Measurements from ENCODE around the gene CD34. TPM values are rescaled to one million over a fixed set of nuclear protein-coding genes. Genes with fewer than 3 reads are reported as not detected.
A peak's percentile ranks its signal among the peaks of the same experiment; 100 is the strongest.

CD34 gene
- total and polyA plus RNA-seq, 2 donors, result 42.5 to 83.2 TPM

DNA sequence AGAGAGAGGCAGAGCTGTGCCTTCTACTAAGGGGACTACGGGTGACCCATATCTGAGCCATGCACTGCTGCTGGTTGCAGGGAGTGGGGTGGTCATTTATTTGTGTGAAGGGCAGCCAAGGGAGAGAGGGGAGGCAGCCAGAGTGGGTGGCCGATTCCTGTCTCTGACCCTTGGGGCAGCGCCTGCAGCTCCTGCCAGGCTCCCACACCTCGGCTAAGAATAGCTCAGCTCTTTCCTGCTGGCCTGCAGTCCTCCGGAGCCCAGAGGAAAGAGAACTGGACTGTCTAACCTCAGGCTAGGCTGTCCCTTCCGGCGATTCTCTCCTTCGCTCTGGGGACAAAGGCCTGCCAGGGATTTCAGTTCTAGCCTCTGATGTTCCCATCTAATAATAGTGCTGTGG is 11.6 kb upstream of the CD34 start:
- no peak overlapping the region for H3K4me3 ChIP-seq (ENCODE audit: low read depth, low read length)
- no peak for DNase-seq (ENCODE audit: extremely low spot score)
- H3K36me3 ChIP-seq (ENCODE audit: insufficient read depth), result no peaks in the 10 kb centered on the region
- H3K4me1 ChIP-seq (ENCODE audit: insufficient read depth), result no peaks in the 10 kb centered on the region
- H3K27ac ChIP-seq (ENCODE audit: low read depth), result no peak overlapping the region
- WGBS, result 30% methylated on average over 8 of the region's 8 CpGs

GRCh38 chr1:207921321-207921720 is 10.4 kb upstream of the CD34 start:
- no peak for DNase-seq (ENCODE audit: extremely low spot score)
- 70% methylated on average over 3 of the region's 3 CpGs for WGBS
- Histone ChIP-seq H3K4me1 (ENCODE audit: insufficient read depth) (no peaks in the 10 kb centered on the region), H3K36me3 (ENCODE audit: insufficient read depth) (no peaks in the 10 kb centered on the region), H3K4me3 (ENCODE audit: low read depth, low read length) (no peak overlapping the region), H3K27ac (ENCODE audit: low read depth) (no peak overlapping the region)

DNA sequence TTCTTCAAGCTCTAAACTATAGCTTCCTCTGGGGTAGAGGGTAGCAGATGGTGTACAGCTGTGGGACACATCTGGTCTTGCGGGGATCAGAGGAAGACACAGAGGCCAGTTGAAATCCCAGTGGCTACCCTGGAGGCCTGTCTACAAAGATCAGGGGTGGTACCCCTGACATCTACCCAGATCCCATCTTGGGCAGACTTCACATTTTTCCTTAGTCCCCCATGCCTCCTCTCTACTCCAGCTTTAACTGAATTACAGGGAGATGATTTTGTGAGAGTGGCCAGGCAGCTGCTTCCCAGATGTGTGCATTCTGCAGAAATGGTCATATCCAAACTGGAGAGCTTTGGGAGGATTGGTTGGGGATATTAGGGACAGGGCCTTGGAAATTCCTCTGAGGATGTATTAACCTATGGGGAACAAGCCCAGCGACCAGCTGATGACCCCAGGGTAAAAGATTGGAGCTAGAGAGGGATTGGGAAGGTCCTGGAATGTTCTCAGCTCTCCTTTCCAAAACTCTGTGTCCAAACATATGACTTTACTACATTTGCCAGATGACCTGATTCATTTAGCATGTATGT is 9.6 kb upstream of the CD34 start:
- Histone ChIP-seq H3K36me3 (ENCODE audit: insufficient read depth) (no peaks in the 10 kb centered on the region), H3K27ac (ENCODE audit: low read depth) (no peak overlapping the region), H3K4me1 (ENCODE audit: insufficient read depth) (no peaks in the 10 kb centered on the region), H3K4me3 (ENCODE audit: low read depth, low read length) (no peak overlapping the region)
- 60% methylated on average over 2 of the region's 2 CpGs for WGBS
- DNase-seq (ENCODE audit: extremely low spot score), result no peak

DNA sequence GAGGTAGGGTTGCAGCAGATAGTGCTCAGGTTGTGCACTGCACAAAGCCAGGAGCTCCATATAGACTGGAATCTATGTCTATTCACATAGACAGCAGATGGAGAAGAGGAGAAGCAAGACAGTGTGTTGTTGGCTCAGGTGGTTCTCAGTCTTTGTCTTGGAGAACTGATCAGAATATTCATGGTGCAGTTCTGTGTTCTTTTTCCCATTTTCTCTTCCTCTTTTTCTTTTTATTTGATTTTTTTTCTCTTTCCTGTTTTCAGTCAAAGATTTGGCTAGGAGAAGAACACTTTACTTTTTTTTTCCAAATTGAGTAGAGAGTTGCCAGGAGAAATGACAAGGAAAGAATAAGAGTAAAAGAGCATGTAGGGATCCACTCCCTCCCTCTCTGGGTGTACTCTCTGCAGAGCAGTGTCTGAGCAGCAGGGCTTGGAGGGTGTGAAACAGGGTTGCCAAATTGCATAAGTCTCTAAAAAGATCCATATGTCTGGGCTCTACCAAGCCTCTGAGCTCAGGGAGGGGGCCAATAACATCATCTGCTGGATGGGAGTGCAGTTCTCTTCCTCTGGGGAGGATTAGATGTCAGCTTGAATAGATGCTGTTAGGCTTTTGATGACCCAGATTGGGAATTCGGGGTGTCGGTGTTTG is 8.7 kb upstream of the CD34 start:
- no peaks in the 10 kb centered on the region for H3K4me1 ChIP-seq (ENCODE audit: insufficient read depth)
- 53% methylated on average over 2 of the region's 2 CpGs for WGBS
- DNase-seq (ENCODE audit: extremely low spot score), result peak; percentile 39

DNA sequence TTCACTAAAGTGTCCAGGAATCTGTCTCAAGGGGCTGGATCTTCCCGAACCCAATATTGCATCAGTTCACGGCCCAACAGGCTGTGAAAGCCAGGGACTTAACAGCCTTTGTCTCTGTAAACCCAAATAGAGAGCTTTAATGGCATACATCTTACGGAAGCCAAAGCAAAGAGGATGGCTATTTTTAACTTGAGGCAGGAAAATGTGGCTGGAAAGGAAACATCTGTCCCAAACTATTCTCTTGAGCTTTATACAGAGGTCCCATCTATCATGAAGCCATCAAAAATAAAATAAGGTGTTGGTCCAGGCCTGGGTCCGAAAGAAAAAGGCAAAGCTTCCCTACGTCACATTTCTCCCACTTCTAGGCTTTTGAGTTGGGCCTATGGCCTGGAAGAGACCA is 7.7 kb upstream of the CD34 start:
- no peak overlapping the region for H3K4me3 ChIP-seq (ENCODE audit: low read depth, low read length)
- 55% methylated on average over 5 of the region's 5 CpGs for WGBS
- H3K4me1 ChIP-seq (ENCODE audit: insufficient read depth), result no peaks in the 10 kb centered on the region
- no peak overlapping the region for H3K27ac ChIP-seq (ENCODE audit: low read depth)
- DNase-seq (ENCODE audit: extremely low spot score), result no peak
- H3K36me3 ChIP-seq (ENCODE audit: insufficient read depth), result no peaks in the 10 kb centered on the region

More for the DNA sequence above, 8.7 kb upstream of the CD34 start:
- Histone ChIP-seq H3K36me3 (ENCODE audit: insufficient read depth) (no peaks in the 10 kb centered on the region), H3K4me3 (ENCODE audit: low read depth, low read length) (no peak overlapping the region), H3K27ac (ENCODE audit: low read depth) (no peak overlapping the region)

GRCh38 chr1:207918011-207918410 is 7.1 kb upstream of the CD34 start:
- Histone ChIP-seq H3K36me3 (ENCODE audit: insufficient read depth) (no peaks in the 10 kb centered on the region), H3K4me3 (ENCODE audit: low read depth, low read length) (no peak overlapping the region), H3K4me1 (ENCODE audit: insufficient read depth) (no peaks in the 10 kb centered on the region), H3K27ac (ENCODE audit: low read depth) (no peak overlapping the region)
- no peak for DNase-seq (ENCODE audit: extremely low spot score)
- 86% methylated on average over 5 of the region's 5 CpGs for WGBS

- Histone ChIP-seq H3K27ac (ENCODE audit: low read depth) (no peak overlapping the region), H3K4me3 (ENCODE audit: low read depth, low read length) (no peak overlapping the region), H3K4me1 (ENCODE audit: insufficient read depth) (no peaks in the 10 kb centered on the region), H3K36me3 (ENCODE audit: insufficient read depth) (no peaks in the 10 kb centered on the region)
- WGBS, result 84% methylated on average over 4 of the region's 4 CpGs
- no peak for DNase-seq (ENCODE audit: extremely low spot score)
Measured at GRCh38 chr1:207917080-207917479, 6.2 kb upstream of the CD34 start.

- H3K36me3 ChIP-seq (ENCODE audit: insufficient read depth), result no peaks in the 10 kb centered on the region
- H3K4me3 ChIP-seq (ENCODE audit: low read depth, low read length), result no peak overlapping the region
- H3K4me1 ChIP-seq (ENCODE audit: insufficient read depth), result no peaks in the 10 kb centered on the region
- no peak overlapping the region for H3K27ac ChIP-seq (ENCODE audit: low read depth)
- 96% methylated on average over 1 of the region's 1 CpG for WGBS
- DNase-seq (ENCODE audit: extremely low spot score), result no peak
Measured at GRCh38 chr1:207913951-207914350, 3.0 kb upstream of the CD34 start.

DNA sequence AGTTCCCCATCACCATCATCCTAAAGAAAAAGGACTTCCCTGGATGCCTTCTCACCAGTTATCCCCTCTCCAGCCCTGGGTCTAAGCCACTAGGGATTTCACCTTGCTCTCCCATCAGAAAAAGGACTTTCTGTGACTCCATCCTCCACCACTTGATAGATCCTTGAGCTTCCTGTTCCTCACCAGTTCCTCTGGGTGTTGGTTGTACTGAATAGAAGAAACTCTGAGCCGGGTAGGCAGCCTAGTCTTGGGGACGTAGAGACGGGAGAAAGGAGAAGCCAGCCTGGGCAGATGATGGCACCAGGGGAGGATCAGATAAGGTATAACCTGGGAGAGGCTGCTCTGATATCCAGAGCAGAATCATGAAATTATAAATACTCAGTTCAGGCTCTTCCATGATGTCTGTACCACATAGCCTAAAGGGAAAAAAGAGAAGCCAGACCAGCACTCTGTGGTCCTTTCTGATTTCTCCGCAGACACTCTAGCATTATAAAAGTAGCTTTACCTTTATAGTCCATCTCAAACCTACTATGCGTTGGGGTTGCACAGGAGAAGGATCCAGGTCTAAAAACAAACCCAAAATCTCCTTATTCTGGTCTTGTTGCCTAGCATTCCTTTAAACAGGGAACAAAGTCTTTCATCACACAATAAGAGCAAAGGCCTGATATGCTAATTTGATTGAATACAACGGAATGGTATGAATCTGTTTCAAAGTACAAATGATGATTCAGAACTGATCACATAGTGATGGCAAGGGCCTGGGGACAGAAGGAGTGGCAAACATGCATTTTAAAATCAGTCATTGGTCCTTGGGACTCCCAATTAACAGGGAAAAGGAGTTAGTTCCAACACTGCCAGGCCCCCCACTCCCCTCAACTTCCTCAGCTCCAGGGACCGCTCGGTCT is 1.2 kb upstream of the CD34 start:
- no peaks in the 10 kb centered on the region for H3K4me1 ChIP-seq (ENCODE audit: insufficient read depth)
- DNase-seq (ENCODE audit: extremely low spot score), result no peak
- H3K36me3 ChIP-seq (ENCODE audit: insufficient read depth), result no peaks in the 10 kb centered on the region
- WGBS, result 71% methylated on average over 8 of the region's 8 CpGs
- no peak overlapping the region for H3K27ac ChIP-seq (ENCODE audit: low read depth)
- no peak overlapping the region for H3K4me3 ChIP-seq (ENCODE audit: low read depth, low read length)

DNA sequence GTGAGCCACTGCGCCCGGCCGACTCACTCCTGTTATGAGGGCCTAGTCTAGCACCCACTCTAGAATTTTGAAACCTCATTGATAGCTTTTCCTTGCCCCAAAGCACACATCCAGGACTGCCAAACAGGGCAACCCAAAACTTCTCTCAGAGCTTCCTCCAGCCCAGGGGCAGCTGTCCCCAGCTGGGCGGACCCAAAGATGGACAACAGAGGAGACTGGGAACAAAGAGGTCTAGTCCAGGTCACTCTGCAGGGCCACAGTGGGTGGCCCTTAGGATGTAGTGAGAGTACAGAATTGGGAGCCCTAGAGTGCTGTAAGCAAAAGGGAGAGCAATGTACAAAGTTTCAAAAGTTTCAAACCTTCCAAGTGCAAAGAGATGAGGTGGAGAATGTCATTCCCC is 1.2 kb downstream of the CD34 start:
- H3K27ac ChIP-seq (ENCODE audit: low read depth), result no peak overlapping the region
- 70% methylated on average over 4 of the region's 4 CpGs for WGBS
- no peak for DNase-seq (ENCODE audit: extremely low spot score)
- H3K4me1 ChIP-seq (ENCODE audit: insufficient read depth), result no peaks in the 10 kb centered on the region
- peak overlapping the region; percentile 52 for H3K4me3 ChIP-seq (ENCODE audit: low read depth, low read length)
- no peaks in the 10 kb centered on the region for H3K36me3 ChIP-seq (ENCODE audit: insufficient read depth)

DNA sequence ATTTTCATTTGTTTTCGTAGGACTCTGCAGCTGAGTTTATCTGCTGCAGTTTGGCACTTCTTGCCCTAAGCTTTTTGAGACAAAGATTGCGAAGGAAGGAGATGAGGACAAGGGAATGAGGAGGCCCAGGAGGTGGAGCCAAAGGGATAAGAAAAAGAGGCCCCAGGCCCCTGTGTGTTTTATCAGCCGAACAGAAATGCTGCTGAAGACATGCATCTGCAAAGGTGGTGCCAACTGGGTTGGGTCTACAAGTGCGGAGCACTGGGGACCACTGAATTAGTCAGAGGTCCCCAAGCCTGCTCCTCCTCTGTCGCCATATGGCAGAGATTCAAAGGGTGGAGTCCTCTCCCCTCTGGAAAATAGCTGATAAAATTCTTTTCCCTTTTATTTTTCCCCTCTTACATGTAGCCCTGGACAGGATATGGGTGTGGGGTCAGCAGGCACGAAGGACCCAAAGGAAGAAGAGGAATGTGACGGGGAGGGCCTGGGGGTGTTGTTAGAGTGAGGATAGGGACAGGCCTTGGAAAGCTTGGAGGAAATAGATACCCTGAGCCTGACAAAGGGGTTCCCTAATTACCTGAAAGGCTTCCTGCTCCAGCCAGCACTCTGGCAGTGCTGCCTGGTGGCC is 2.7 kb downstream of the CD34 start:
- H3K4me1 ChIP-seq (ENCODE audit: insufficient read depth), result no peaks in the 10 kb centered on the region
- no peak overlapping the region for H3K27ac ChIP-seq (ENCODE audit: low read depth)
- no peak for DNase-seq (ENCODE audit: extremely low spot score)
- 52% methylated on average over 7 of the region's 7 CpGs for WGBS
- no peak overlapping the region for H3K4me3 ChIP-seq (ENCODE audit: low read depth, low read length)
- no peaks in the 10 kb centered on the region for H3K36me3 ChIP-seq (ENCODE audit: insufficient read depth)

GRCh38 chr1:207904391-207904790 is 6.5 kb downstream of the CD34 start:
- Histone ChIP-seq H3K27ac (ENCODE audit: low read depth) (no peak overlapping the region), H3K36me3 (ENCODE audit: insufficient read depth) (no peaks in the 10 kb centered on the region), H3K4me1 (ENCODE audit: insufficient read depth) (no peaks in the 10 kb centered on the region), H3K4me3 (ENCODE audit: low read depth, low read length) (no peak overlapping the region)
- WGBS, result 89% methylated on average over 1 of the region's 1 CpG
- DNase-seq (ENCODE audit: extremely low spot score), result no peak

DNA sequence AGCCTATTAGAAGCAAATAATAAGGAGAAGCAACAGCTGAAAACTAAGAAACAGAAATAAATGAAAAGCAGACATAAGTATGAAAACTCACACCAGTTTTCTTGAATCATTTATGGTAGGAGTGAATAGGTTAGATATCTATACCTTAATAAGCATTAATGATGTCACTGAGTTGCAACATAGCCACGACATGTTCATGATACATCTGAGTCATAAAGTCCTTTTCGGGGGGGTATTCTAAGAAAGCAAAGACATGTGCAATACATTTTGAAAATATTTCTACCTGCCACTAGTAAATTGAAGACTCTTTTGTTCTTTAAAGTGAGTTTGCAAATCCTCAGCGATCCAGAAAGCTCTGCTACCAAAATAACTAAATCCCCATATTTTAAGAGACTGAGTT is 7.2 kb downstream of the CD34 start:
- no peak overlapping the region for H3K27ac ChIP-seq (ENCODE audit: low read depth)
- no peak for DNase-seq (ENCODE audit: extremely low spot score)
- WGBS, result 66% methylated on average over 3 of the region's 3 CpGs
- H3K4me3 ChIP-seq (ENCODE audit: low read depth, low read length), result no peak overlapping the region
- H3K4me1 ChIP-seq (ENCODE audit: insufficient read depth), result no peaks in the 10 kb centered on the region
- no peaks in the 10 kb centered on the region for H3K36me3 ChIP-seq (ENCODE audit: insufficient read depth)

Data from urinary bladder (tissue), 4 donors.